IMR-90 (cell line): ENCODE data around the gene TNFRSF14. TPM values are rescaled to one million over a fixed set of nuclear protein-coding genes. Genes with fewer than 3 reads are reported as not detected.
A peak's percentile ranks its signal among the peaks of the same experiment; 100 is the strongest.

Experiments used
- ATAC-seq: fragments of 200-7000 bp; cut with Tn5 transposase; 2 replicates; pipeline ENCODE4 v1.9.1; 2020; ENCODE audit warnings: low read depth, mild to moderate bottlenecking, moderate library complexity
- BruUV-seq: library from RNA; stranded (reverse); fragments of 400-500 nt; replicated peaks from 2 replicates; lab custom pipeline; 2021; lab: Mats Ljungman, UMichigan
- CTCF ChIA-PET: fragments of 300-600 bp; formaldehyde crosslinking; extraction: SDS; loops from one replicate; lab custom pipeline; 2021; ENCODE audit warnings: antibody characterized with exemption; lab: Yijun Ruan, JAX
- POLR2A ChIA-PET: fragments of 300-600 bp; sonication (Branson Sonifier 250); formaldehyde crosslinking; loops from one replicate; lab custom pipeline; 2022; ENCODE audit warnings: antibody characterized with exemption; ENCODE audit not compliant: unreplicated experiment; lab: Charles Lee
- DNase-seq: peaks from one replicate; pipeline ENCODE4 v3.0.0; 2013
- H2AFZ ChIP-seq: replicated peaks from 2 replicates; pipeline ENCODE3; 2013; ENCODE audit warnings: low read length, mild to moderate bottlenecking; ENCODE audit not compliant: poor library complexity
- H2AK5ac ChIP-seq: 2 replicates; pipeline ENCODE4 v1.6.1; 2013; ENCODE audit warnings: low read depth, low read length, inconsistent platforms
- H2AK9ac ChIP-seq: replicated peaks from 2 replicates; pipeline ENCODE3; 2013; ENCODE audit warnings: mild to moderate bottlenecking, low read depth, low read length, moderate library complexity; ENCODE audit not compliant: poor library complexity
- H2BK120ac ChIP-seq: 2 replicates; pipeline ENCODE4 v1.6.1; 2013; ENCODE audit warnings: low read depth, low read length, inconsistent platforms
- H2BK15ac ChIP-seq: 3 replicates; pipeline ENCODE4 v1.6.1; 2013; ENCODE audit warnings: low read depth, low read length, inconsistent platforms
- H2BK20ac ChIP-seq: 2 replicates; pipeline ENCODE4 v1.6.1; 2013; ENCODE audit warnings: low read depth, mild to moderate bottlenecking, inconsistent platforms, low read length, moderate library complexity
- H2BK5ac ChIP-seq: 2 replicates; pipeline ENCODE4 v1.6.1; 2013; ENCODE audit warnings: mild to moderate bottlenecking, low read depth, low read length, inconsistent platforms; ENCODE audit not compliant: poor library complexity, severe bottlenecking
- H3K14ac ChIP-seq: replicated peaks from 2 replicates; pipeline ENCODE4 v1.6.1; 2013; ENCODE audit warnings: low read depth, low read length, inconsistent platforms
- H3K18ac ChIP-seq: 2 replicates; pipeline ENCODE4 v1.6.1; 2013; ENCODE audit warnings: low read depth, low read length, control low read depth
- H3K23ac ChIP-seq: 2 replicates; pipeline ENCODE4 v1.6.1; 2013; ENCODE audit warnings: low read depth, low read length, inconsistent platforms
- H3K27ac ChIP-seq: 2 replicates; pipeline ENCODE4 v1.5.1; 2013; ENCODE audit warnings: mild to moderate bottlenecking, control low read depth, low read length; ENCODE audit not compliant: insufficient read depth
- H3K27me3 ChIP-seq: 2 replicates; pipeline ENCODE4 v1.6.1; 2013; ENCODE audit warnings: low read length; ENCODE audit not compliant: control insufficient read depth, insufficient read depth
- H3K36me3 ChIP-seq: 2 replicates; pipeline ENCODE4 v1.6.1; 2013; ENCODE audit warnings: low read length, mixed read lengths; ENCODE audit not compliant: control insufficient read depth, insufficient read depth
- H3K4ac ChIP-seq: 2 replicates; pipeline ENCODE4 v1.6.1; 2013; ENCODE audit warnings: low read depth, low read length, inconsistent platforms
- H3K4me1 ChIP-seq: 2 replicates; pipeline ENCODE4 v1.6.1; 2013; ENCODE audit warnings: low read length, mixed read lengths; ENCODE audit not compliant: control insufficient read depth, insufficient read depth
- H3K4me2 ChIP-seq: 2 replicates; pipeline ENCODE4 v1.6.1; 2013; ENCODE audit warnings: low read depth, mild to moderate bottlenecking, control low read depth, low read length, moderate library complexity
- H3K4me3 ChIP-seq: 2 replicates; pipeline ENCODE4 v1.5.1; 2013; ENCODE audit warnings: low read depth, mild to moderate bottlenecking, control low read depth, low read length, moderate library complexity; ENCODE audit not compliant: insufficient read depth
- H3K56ac ChIP-seq: 2 replicates; pipeline ENCODE4 v1.6.1; 2013; ENCODE audit warnings: low read length, inconsistent platforms; ENCODE audit not compliant: insufficient read depth; ENCODE audit errors: extremely low read depth
- H3K79me1 ChIP-seq, 2 experiments: 2 replicates each; pipeline ENCODE4 v1.6.1; 2013; ENCODE audit warnings: low read length in 2 of 2, inconsistent platforms in 1 of 2, low read depth in 1 of 2
- H3K9ac ChIP-seq: 2 replicates; pipeline ENCODE4 v1.6.1; 2013; ENCODE audit warnings: low read depth, low read length, control low read depth
- H3K9me1 ChIP-seq: 2 replicates; pipeline ENCODE4 v1.6.1; 2013; ENCODE audit warnings: low read length, inconsistent platforms; ENCODE audit not compliant: insufficient read depth
- H3K9me3 ChIP-seq: 2 replicates; pipeline ENCODE4 v1.6.1; 2013; ENCODE audit warnings: low read length; ENCODE audit not compliant: control insufficient read depth, insufficient read depth
- H4K20me1 ChIP-seq: 2 replicates; pipeline ENCODE4 v1.6.1; 2013; ENCODE audit warnings: low read length, inconsistent platforms; ENCODE audit not compliant: insufficient read depth
- H4K5ac ChIP-seq: 2 replicates; pipeline ENCODE4 v1.6.1; 2013; ENCODE audit warnings: mild to moderate bottlenecking, low read depth, low read length, control low read depth
- H4K8ac ChIP-seq, 2 experiments: 2 replicates each; pipeline ENCODE4 v1.6.1; 2013; ENCODE audit warnings: low read depth in 2 of 2, low read length in 2 of 2, control low read depth in 1 of 2, inconsistent platforms in 1 of 2
- H4K91ac ChIP-seq: 2 replicates; pipeline ENCODE4 v1.6.1; 2013; ENCODE audit warnings: low read depth, low read length, inconsistent platforms; ENCODE audit not compliant: insufficient read depth
- BHLHE40 ChIP-seq: fragments of 150-350 bp; IDR thresholded peaks from 2 replicates; pipeline ENCODE4 v1.6.1; 2016; ENCODE audit warnings: mild to moderate bottlenecking, low read depth, low read length
- CEBPB ChIP-seq: IDR thresholded peaks from 2 replicates; pipeline ENCODE4 v1.6.1; 2012; ENCODE audit warnings: low read depth, low read length, improper control_type of control experiment
- CHD1 ChIP-seq: IDR thresholded peaks from 2 replicates; pipeline ENCODE4 v1.6.1; 2012; ENCODE audit warnings: low read depth, low read length, improper control_type of control experiment
- FOS ChIP-seq: fragments of 150-350 bp; IDR thresholded peaks from 2 replicates; pipeline ENCODE4 v1.6.1; 2016; ENCODE audit warnings: low read depth, low read length
- MAFK ChIP-seq: IDR thresholded peaks from 2 replicates; pipeline ENCODE4 v1.6.1; 2012; ENCODE audit warnings: low read depth, low read length, improper control_type of control experiment
- MAZ ChIP-seq: IDR thresholded peaks from 2 replicates; pipeline ENCODE4 v1.6.1; 2012; ENCODE audit warnings: low read depth, mild to moderate bottlenecking, low read length, improper control_type of control experiment, moderate library complexity, borderline replicate concordance
- MXI1 ChIP-seq: IDR thresholded peaks from 2 replicates; pipeline ENCODE4 v1.6.1; 2012; ENCODE audit warnings: low read depth, mild to moderate bottlenecking, low read length, moderate library complexity, borderline replicate concordance
- NFE2L2 ChIP-seq: fragments of 150-350 bp; IDR thresholded peaks from 2 replicates; pipeline ENCODE4 v1.6.1; 2016; ENCODE audit warnings: low read depth, mild to moderate bottlenecking, low read length
- RFX5 ChIP-seq: IDR thresholded peaks from 2 replicates; pipeline ENCODE4 v1.8.0; 2012; ENCODE audit warnings: low read depth, mild to moderate bottlenecking, low read length, moderate library complexity
- SMC3 ChIP-seq: fragments of 150-350 bp; IDR thresholded peaks from 2 replicates; pipeline ENCODE4 v1.6.1; 2016; ENCODE audit warnings: low read depth, mild to moderate bottlenecking, antibody characterized with exemption, low read length, moderate library complexity
- USF2 ChIP-seq: fragments of 150-350 bp; IDR thresholded peaks from 2 replicates; pipeline ENCODE4 v1.6.1; 2017; ENCODE audit warnings: mild to moderate bottlenecking, antibody characterized with exemption, low read length, low read depth
- WGBS, 2 experiments: methylation state at CpG; one replicate each; pipeline versions ENCODE4 v1.1.5 to v1.1.7; 2013; ENCODE audit warnings: missing lambda C conversion rate in 2 of 2; ENCODE audit not compliant: insufficient read length in 1 of 2; ENCODE audit errors: extremely low coverage in 2 of 2; 5-methylcytosine and 5-hydroxymethylcytosine counted together
- dilution Hi-C: fragments of 300-500 bp; cut with HindIII; formaldehyde crosslinking; loops from one replicate; pipeline ENCODE4 v1.14.3; 2018; ENCODE audit warnings: low sequenced_read_pairs; ENCODE audit not compliant: unreplicated experiment
- in situ Hi-C: fragments of 300-500 bp; cut with MboI; formaldehyde crosslinking; loops from 3 replicates; pipeline ENCODE4 v1.14.3; 2019; ENCODE audit warnings: low sequenced_read_pairs, inconsistent platforms, mixed read lengths
- intact Hi-C: fragments of 100-400 bp; cut with micrococcal nuclease; formaldehyde crosslinking; loops from 2 replicates; pipeline ENCODE4 v1.10.0; 2022
- polyA plus RNA-seq, 3 experiments: library from polyadenylated mRNA; depleted of rRNA; stranded (reverse); fragments of >200 nt; gene quantifications; 2 replicates each; pipeline ENCODE4 v1.2.3, GENCODE V29; 2012; ENCODE audit warnings: low replicate concordance in 1 of 3
- total RNA-seq: library from RNA; depleted of rRNA; stranded (reverse); fragments of >200 nt; gene quantifications from 2 replicates; pipeline ENCODE4 v1.2.3, GENCODE V29; 2012

The TNFRSF14 gene
- total and polyA plus RNA-seq, 2 of the 4 experiments (the other 2 are of a cell fraction) = 1.3 to 4.2 TPM

DNA sequence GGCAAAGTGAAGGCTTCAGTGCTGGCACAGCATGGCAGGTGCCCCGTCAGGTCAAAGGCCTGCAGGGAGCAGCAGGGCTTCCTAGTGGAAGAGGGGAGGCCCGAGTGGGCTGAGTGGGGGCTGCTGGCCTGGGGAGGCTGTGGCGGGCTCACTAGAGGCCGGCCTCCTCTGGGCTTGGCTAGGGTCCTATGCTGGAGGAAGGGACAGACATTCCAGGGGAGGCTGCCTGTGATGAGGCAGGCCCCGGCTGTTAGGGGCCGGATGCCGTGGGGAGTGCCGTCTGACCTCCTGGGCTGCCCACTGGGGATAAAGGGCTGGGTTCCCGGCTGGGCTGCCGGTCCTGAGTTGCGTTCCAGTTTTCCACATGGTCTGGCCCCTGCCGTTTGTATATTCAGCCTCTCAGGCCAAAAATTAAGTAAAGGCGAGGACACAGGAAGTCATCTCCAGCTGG lies 51.5 kb downstream of the TNFRSF14 start:
- H2BK5ac ChIP-seq = no peak overlapping the region
- H3K18ac ChIP-seq = no peak overlapping the region
- no TSS peak for BruUV-seq
- dilution Hi-C loops (no loop called here), intact Hi-C loops (no loop called here), in situ Hi-C loops (no loop called here)
- no peak overlapping the region for H3K4me3 ChIP-seq
- H4K20me1 ChIP-seq = no peaks in the 10 kb centered on the region
- ChIA-PET CTCF (no interaction called here), POLR2A (no interaction called here)
- H3K27ac ChIP-seq = no peak overlapping the region
- TF ChIP-seq MAFK (no peak), FOS (no peak), MXI1 (no peak), NFE2L2 (no peak), RFX5 (no peak), MAZ (no peak), USF2 (no peak), BHLHE40 (no peak), CEBPB (no peak), SMC3 (no peak), CHD1 (no peak)
- no peak overlapping the region for H2AFZ ChIP-seq
- no peaks in the 10 kb centered on the region for H3K9me1 ChIP-seq
- no peak overlapping the region for H3K14ac ChIP-seq
- no peak overlapping the region for H4K91ac ChIP-seq
- no peak overlapping the region for H3K4ac ChIP-seq
- H3K9me3 ChIP-seq = no peaks in the 10 kb centered on the region
- no peaks in the 10 kb centered on the region; the same call in 1 of the 2 replicates for H3K27me3 ChIP-seq
- H3K79me1 ChIP-seq = no peaks in the 10 kb centered on the region
- H2AK5ac ChIP-seq = no peak overlapping the region
- H2BK15ac ChIP-seq = no peak overlapping the region
- no peak overlapping the region for H4K5ac ChIP-seq
- H3K4me2 ChIP-seq = no peak overlapping the region
- H3K23ac ChIP-seq = no peak overlapping the region
- H2AK9ac ChIP-seq = peak overlapping the region; percentile 5
- no peak overlapping the region for H2BK120ac ChIP-seq
- DNase-seq = no peak
- H3K9ac ChIP-seq = no peak overlapping the region
- WGBS, 2 experiments = 12% methylated on average over 9 of the region's 13 CpGs; no CpG with 5 or more reads in 1 of the 2 experiments
- H3K36me3 ChIP-seq = no peaks in the 10 kb centered on the region
- H3K56ac ChIP-seq = no peak overlapping the region
- no peak for ATAC-seq
- no peak overlapping the region for H2BK20ac ChIP-seq
- no peaks in the 10 kb centered on the region for H3K4me1 ChIP-seq
- H4K8ac ChIP-seq = no peak overlapping the region
